Colonic mucosa (tissue), 4 donors: ENCODE measurements around the gene LCLAT1. TPM values are rescaled to one million over a fixed set of nuclear protein-coding genes. Genes with fewer than 3 reads are reported as not detected.

Experiments
- DNase-seq: peaks from one replicate; pipeline ENCODE4 v3.0.0-alpha.2; 2020
- H3K27ac ChIP-seq: fragments of 200-600 bp; one replicate; pipeline ENCODE4 v1.8.0; 2021
- H3K27me3 ChIP-seq: fragments of 200-600 bp; one replicate; pipeline ENCODE4 v1.8.0; 2021
- H3K36me3 ChIP-seq: fragments of 200-600 bp; one replicate; pipeline ENCODE4 v1.8.0; 2021
- H3K4me1 ChIP-seq: fragments of 200-600 bp; one replicate; pipeline ENCODE4 v1.8.0; 2021; ENCODE audit warnings: mild to moderate bottlenecking
- H3K4me3 ChIP-seq: fragments of 200-600 bp; one replicate; pipeline ENCODE4 v1.8.0; 2021
- H3K9ac ChIP-seq, 2 donors: one replicate each; pipeline ENCODE4 v1.7.0; 2013; ENCODE audit warnings: control low read depth in 2 of 2, low read depth in 2 of 2, low read length in 2 of 2
- H3K9me3 ChIP-seq: fragments of 200-600 bp; one replicate; pipeline ENCODE4 v1.8.0; 2021
- intact Hi-C: fragments of 100-400 bp; cut with DNase I; formaldehyde crosslinking; loops from one replicate; pipeline ENCODE4 v1.14.1; 2022
- total RNA-seq, 2 donors: library from RNA; stranded (reverse); fragmentation: NEBNext Ultra II Directional in 1 of 2; extraction: Animal tissue kit (Norgen Biotek cat#: 25700) in 1 of 2; gene quantifications; one replicate each; pipeline ENCODE4 v1.2.1, GENCODE V29; 2021
- TF ChIP-seq, protein P1 (sequence below): fragments of 200-600 bp; IDR thresholded peaks from one replicate; pipeline ENCODE4 v1.8.0; 2022; ENCODE audit warnings: antibody characterized with exemption, mild to moderate bottlenecking
- donor health status: healthy.
- donor health status: DM: no; HTN: no; CAD: no.
- donor health status: DM: no; HTN: no; CAD: no.

LCLAT1 gene
- total RNA-seq, 2 donors from 2014 or later, result 20.0 to 25.5 TPM

DNA sequence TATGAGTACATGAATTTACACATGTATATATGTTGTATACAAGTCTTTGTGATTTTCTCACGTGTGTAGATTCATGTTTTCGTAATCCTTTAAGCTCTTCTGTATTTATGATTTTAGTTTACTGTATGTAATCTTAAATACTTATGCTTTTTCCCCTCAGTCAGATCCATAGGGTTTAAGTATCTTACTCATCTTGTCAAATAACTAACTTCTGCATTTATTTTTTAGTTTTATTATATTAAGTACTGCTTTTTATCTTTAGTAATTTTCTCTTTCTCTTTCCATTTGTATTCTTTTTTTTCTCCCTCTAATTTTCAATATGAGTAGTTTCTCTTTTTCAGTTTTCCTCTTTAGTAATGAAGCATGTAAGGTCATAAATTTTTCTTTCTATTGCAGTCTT, 179.4 kb downstream of the LCLAT1 start:
- Histone ChIP-seq H3K27ac (no peak overlapping the region), H3K9me3 (no peaks in the 10 kb centered on the region), H3K27me3 (no peaks in the 10 kb centered on the region), H3K4me1 (no peaks in the 10 kb centered on the region), H3K9ac (no peak overlapping the region), H3K36me3 (no peaks in the 10 kb centered on the region), H3K4me3 (no peak overlapping the region)
- TF ChIP-seq, protein P1, sequence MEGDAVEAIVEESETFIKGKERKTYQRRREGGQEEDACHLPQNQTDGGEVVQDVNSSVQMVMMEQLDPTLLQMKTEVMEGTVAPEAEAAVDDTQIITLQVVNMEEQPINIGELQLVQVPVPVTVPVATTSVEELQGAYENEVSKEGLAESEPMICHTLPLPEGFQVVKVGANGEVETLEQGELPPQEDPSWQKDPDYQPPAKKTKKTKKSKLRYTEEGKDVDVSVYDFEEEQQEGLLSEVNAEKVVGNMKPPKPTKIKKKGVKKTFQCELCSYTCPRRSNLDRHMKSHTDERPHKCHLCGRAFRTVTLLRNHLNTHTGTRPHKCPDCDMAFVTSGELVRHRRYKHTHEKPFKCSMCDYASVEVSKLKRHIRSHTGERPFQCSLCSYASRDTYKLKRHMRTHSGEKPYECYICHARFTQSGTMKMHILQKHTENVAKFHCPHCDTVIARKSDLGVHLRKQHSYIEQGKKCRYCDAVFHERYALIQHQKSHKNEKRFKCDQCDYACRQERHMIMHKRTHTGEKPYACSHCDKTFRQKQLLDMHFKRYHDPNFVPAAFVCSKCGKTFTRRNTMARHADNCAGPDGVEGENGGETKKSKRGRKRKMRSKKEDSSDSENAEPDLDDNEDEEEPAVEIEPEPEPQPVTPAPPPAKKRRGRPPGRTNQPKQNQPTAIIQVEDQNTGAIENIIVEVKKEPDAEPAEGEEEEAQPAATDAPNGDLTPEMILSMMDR, result no peak
- intact Hi-C loops, result no loop called here
- no peak for DNase-seq

DNA sequence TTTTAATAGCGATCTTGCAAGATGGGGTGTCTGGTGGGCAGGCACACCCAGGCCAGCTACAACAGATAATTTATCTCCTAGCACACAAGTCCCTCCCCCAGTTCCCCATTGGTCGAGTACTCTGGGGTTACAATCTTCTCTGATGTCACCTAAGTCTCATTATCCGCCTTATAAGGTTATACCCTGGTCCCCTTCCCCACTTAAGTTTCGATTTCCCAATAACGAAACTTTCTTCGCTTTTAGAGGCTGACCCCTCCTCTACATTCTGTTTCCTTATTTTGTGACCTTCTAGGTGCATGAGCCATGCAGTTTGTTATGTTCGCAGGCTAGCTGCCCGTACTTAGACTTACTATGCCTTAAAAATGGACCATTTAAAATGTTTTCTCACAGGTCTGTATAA, 180.1 kb downstream of the LCLAT1 start:
- no peak overlapping the region for H3K4me3 ChIP-seq
- no peaks in the 10 kb centered on the region for H3K9me3 ChIP-seq
- no peak for DNase-seq
- TF ChIP-seq, protein P1, result no peak
- intact Hi-C loops, result no loop called here
- no peaks in the 10 kb centered on the region for H3K36me3 ChIP-seq
- no peaks in the 10 kb centered on the region for H3K27me3 ChIP-seq
- H3K27ac ChIP-seq, result no peak overlapping the region
- H3K4me1 ChIP-seq, result no peaks in the 10 kb centered on the region
- H3K9ac ChIP-seq, result no peak overlapping the region

DNA sequence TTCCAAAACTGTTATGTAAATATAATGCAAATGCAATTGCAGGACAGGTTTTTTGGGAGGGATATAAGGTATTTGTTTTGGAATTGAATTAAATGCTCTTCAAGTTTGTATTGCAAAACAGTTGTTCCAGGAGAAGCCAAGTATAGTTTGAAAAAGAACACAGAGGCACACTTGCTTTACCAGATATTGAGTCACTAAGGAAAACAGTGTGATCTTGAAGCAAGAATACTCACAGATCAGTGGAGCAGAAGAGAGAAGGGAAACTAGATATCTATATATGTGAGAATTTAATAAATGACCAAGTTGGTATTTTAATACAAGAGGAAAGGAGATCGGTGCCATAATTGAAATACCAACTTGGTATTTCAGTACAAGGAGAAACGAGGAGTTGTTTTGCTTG, 181.3 kb downstream of the LCLAT1 start:
- H3K9ac ChIP-seq, result no peak overlapping the region
- no peak overlapping the region for H3K4me3 ChIP-seq
- TF ChIP-seq, protein P1, result no peak
- H3K27ac ChIP-seq, result no peak overlapping the region
- H3K36me3 ChIP-seq, result no peaks in the 10 kb centered on the region
- no peaks in the 10 kb centered on the region for H3K27me3 ChIP-seq
- no peak for DNase-seq
- H3K4me1 ChIP-seq, result no peaks in the 10 kb centered on the region
- no peaks in the 10 kb centered on the region for H3K9me3 ChIP-seq
- intact Hi-C loops, result no loop called here

DNA sequence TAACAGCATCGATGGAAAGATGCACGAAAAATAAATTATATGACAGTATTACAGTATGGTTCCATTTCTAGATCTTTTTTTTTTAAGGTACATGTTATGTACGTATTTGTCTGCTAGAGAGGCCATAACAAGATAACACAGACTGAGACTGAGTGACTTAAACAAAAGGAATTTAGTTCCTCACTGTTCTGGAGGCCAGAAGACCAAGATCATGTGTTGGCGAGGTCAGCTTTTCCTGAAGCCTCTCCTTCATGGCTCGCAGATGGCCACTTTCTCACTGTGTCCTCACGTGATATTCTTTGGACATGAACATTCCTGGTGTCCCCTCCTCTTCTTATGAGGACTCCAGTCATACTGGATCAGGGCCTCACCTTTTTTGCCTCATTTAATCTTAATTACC, 182.8 kb downstream of the LCLAT1 start:
- intact Hi-C loops, result no loop called here

DNA sequence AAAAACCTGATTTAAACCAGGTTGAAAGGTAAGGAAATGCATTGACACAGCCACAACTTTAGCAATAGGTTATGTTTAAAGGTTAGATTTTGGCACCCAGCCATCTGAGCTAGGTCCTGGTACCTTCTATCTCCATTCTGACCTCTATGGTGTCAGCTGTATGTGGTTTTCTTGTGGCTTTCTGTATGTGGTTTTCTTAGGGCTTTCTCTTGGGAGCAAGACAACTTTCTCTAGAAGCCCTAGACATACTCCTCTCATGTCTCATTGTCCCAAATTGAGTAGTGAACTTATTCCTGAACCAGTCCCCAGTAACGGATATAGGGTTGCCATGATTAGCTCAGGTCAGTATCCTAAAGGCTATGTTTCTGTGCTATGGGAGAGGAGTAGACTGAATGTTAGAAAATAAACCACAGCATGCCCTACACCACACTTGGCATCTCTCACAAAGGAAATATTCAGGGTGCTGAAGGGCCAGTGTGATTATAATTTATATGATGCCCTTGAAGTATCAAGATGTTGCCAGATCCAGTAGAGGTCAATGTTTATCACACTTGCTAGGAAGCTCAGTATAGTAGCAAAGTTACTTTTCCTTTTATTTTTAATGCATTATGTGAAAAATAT, 184.1 kb downstream of the LCLAT1 start:
- no peaks in the 10 kb centered on the region for H3K9me3 ChIP-seq
- H3K4me3 ChIP-seq, result no peak overlapping the region
- no peak overlapping the region for H3K9ac ChIP-seq
- no peaks in the 10 kb centered on the region for H3K4me1 ChIP-seq
- intact Hi-C loops, result no loop called here
- no peaks in the 10 kb centered on the region for H3K27me3 ChIP-seq
- TF ChIP-seq, protein P1, result no peak
- no peaks in the 10 kb centered on the region for H3K36me3 ChIP-seq
- no peak for DNase-seq
- no peak overlapping the region for H3K27ac ChIP-seq

More for the DNA sequence above, 182.8 kb downstream of the LCLAT1 start:
- TF ChIP-seq, protein P1, result no peak
- H3K9me3 ChIP-seq, result no peaks in the 10 kb centered on the region
- H3K27ac ChIP-seq, result no peak overlapping the region
- no peak for DNase-seq
- H3K4me3 ChIP-seq, result no peak overlapping the region
- H3K4me1 ChIP-seq, result no peaks in the 10 kb centered on the region
- H3K27me3 ChIP-seq, result no peaks in the 10 kb centered on the region
- no peaks in the 10 kb centered on the region for H3K36me3 ChIP-seq
- no peak overlapping the region for H3K9ac ChIP-seq
